Peyer's patch (tissue), 4 donors: ENCODE measurements around the gene THSD7A.

Source experiments
- POLR2A ChIP-seq, 2 donors: fragments of 450-650 bp; IDR thresholded peaks; one replicate each; pipeline ENCODE4 v1.5.1; 2017; ENCODE audit warnings: antibody characterized with exemption in 2 of 2, mild to moderate bottlenecking in 2 of 2, moderate library complexity in 2 of 2
- TF ChIP-seq, protein P1 (sequence below), 6 experiments: fragments of 450-650 bp in 4 of 6; fragments of 200-600 bp in 2 of 6; sonication (generic) in 1 of 6; IDR thresholded peaks; one replicate each; pipeline ENCODE4 v1.5.1; 2017 to 2019; ENCODE audit warnings: antibody characterized with exemption in 6 of 6, mild to moderate bottlenecking in 3 of 6, moderate library complexity in 1 of 6

DNA sequence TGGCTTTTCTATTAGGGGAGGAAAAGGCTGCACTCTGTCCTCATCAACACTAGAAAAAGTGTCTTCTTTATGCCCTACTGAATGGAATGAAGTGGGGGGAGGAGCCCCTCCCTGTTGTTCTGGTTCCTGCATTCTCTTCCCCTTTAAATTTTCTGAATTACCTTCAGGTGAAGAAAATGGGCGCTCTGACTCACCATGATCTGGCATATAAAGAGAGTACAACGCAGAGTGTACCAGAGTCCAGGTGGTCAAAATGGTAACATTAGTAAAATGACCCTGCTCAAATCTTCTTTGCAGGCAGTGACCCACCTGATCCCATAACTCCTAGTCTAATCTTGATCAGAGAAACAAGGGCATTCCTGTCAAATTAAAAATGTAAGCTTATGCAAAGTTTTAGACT is 80.7 kb downstream of the THSD7A start:
- no peak for TF ChIP-seq POLR2A (IDR thresholded peaks at IDR 0.05)
- TF ChIP-seq, protein P1, sequence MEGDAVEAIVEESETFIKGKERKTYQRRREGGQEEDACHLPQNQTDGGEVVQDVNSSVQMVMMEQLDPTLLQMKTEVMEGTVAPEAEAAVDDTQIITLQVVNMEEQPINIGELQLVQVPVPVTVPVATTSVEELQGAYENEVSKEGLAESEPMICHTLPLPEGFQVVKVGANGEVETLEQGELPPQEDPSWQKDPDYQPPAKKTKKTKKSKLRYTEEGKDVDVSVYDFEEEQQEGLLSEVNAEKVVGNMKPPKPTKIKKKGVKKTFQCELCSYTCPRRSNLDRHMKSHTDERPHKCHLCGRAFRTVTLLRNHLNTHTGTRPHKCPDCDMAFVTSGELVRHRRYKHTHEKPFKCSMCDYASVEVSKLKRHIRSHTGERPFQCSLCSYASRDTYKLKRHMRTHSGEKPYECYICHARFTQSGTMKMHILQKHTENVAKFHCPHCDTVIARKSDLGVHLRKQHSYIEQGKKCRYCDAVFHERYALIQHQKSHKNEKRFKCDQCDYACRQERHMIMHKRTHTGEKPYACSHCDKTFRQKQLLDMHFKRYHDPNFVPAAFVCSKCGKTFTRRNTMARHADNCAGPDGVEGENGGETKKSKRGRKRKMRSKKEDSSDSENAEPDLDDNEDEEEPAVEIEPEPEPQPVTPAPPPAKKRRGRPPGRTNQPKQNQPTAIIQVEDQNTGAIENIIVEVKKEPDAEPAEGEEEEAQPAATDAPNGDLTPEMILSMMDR (IDR thresholded peaks at IDR 0.05), result no peak
